Stomach (tissue), 9 donors: ENCODE results near the gene SP1. TPM values are rescaled to one million over a fixed set of nuclear protein-coding genes. Genes with fewer than 3 reads are reported as not detected.
A peak's percentile ranks its signal among the peaks of the same experiment; 100 is the strongest.
"Not testable (repeated sequence)": the region's sequence is repeated elsewhere in the genome, so short reads cannot be mapped to it uniquely, and the experiment has no call there.

Experiments
- DNase-seq, 2 donors: peaks; one replicate each; pipeline versions ENCODE4 v3.0.0 to v3.0.0-alpha.2; 2013 to 2019
- H3K27ac ChIP-seq, 5 donors: fragments of 200-600 bp in 4 of 5; sonication (generic) in 4 of 5; one replicate each; pipeline ENCODE4 v1.5.1; 2013 to 2019; ENCODE audit warnings: mild to moderate bottlenecking in 1 of 5, moderate library complexity in 1 of 5
- H3K27me3 ChIP-seq, 3 donors: fragments of 200-600 bp; sonication (generic); one replicate each; pipeline ENCODE4 v1.5.1; 2017 to 2019; ENCODE audit warnings: mixed run types in 1 of 3
- H3K36me3 ChIP-seq, 4 donors: fragments of 200-600 bp; sonication (generic); 1 replicate in 3 of 4; 2 replicates in 1 of 4; pipeline ENCODE4 v1.5.1; 2016 to 2019
- H3K4me1 ChIP-seq, 4 donors: fragments of 200-600 bp; sonication (generic); one replicate each; pipeline ENCODE4 v1.5.1; 2016 to 2019
- H3K4me3 ChIP-seq, 4 donors: fragments of 200-600 bp; sonication (generic) in 3 of 4; one replicate each; pipeline ENCODE4 v1.5.1; 2016 to 2019; ENCODE audit warnings: mild to moderate bottlenecking in 1 of 4
- H3K9me3 ChIP-seq, 4 donors: fragments of 200-600 bp; sonication (generic); one replicate each; pipeline ENCODE4 v1.5.1; 2016 to 2019
- EP300 ChIP-seq: sonication (generic); formaldehyde crosslinking; IDR thresholded peaks from one replicate; pipeline ENCODE4 v1.6.1; 2017; ENCODE audit warnings: antibody characterized with exemption
- POLR2A ChIP-seq, 4 donors: fragments of 450-650 bp; IDR thresholded peaks; one replicate each; pipeline ENCODE4 v1.6.1; 2016; ENCODE audit warnings: antibody characterized with exemption in 4 of 4, control low read depth in 2 of 4, mild to moderate bottlenecking in 1 of 4, moderate library complexity in 1 of 4
- POLR2AphosphoS5 ChIP-seq, 3 donors: sonication (generic); formaldehyde crosslinking; IDR thresholded peaks; one replicate each; pipeline ENCODE4 v1.6.1; 2016; ENCODE audit warnings: antibody characterized with exemption in 3 of 3
- WGBS, 5 donors: extraction: QIAGEN DNeasy Blood & Tissue Kit in 3 of 5; methylation state at CpG; one replicate each; pipeline versions ENCODE4 v1.1.5 to v1.1.7; 2013 to 2018; 5-methylcytosine and 5-hydroxymethylcytosine counted together
- intact Hi-C: fragments of 100-400 bp; cut with DNase I; formaldehyde crosslinking; loops from one replicate; pipeline ENCODE4 v1.15.1; 2023; ENCODE audit warnings: low total_unique reads
- polyA plus RNA-seq, 3 donors: library from polyadenylated mRNA; stranded (reverse); fragments of 200-250 nt; gene quantifications; one replicate each; pipeline ENCODE4 v1.2.3, GENCODE V29; 2013
- total RNA-seq, 5 donors: library from RNA; depleted of rRNA; stranded (reverse); fragments of >200 nt; gene quantifications; one replicate each; pipeline versions ENCODE4 v1.1.0 to v1.2.3, GENCODE V29; 2014 to 2016
- TF ChIP-seq, protein P1 (sequence below), 7 experiments: fragments of 450-650 bp in 4 of 7; fragments of 200-600 bp in 3 of 7; sonication (generic) in 3 of 7; IDR thresholded peaks; one replicate each; pipeline ENCODE4 v1.5.1; 2016 to 2019; ENCODE audit warnings: antibody characterized with exemption in 7 of 7, control low read depth in 2 of 7, mild to moderate bottlenecking in 1 of 7
- donor health status: healthy with polysubstance abuse.
- donor health status: Bipolar disorder and iron deficiency.
- donor health status: healthy.

SP1 gene
- total and polyA plus RNA-seq, 8 donors = 10.2 to 142 (median 22.4) TPM

DNA sequence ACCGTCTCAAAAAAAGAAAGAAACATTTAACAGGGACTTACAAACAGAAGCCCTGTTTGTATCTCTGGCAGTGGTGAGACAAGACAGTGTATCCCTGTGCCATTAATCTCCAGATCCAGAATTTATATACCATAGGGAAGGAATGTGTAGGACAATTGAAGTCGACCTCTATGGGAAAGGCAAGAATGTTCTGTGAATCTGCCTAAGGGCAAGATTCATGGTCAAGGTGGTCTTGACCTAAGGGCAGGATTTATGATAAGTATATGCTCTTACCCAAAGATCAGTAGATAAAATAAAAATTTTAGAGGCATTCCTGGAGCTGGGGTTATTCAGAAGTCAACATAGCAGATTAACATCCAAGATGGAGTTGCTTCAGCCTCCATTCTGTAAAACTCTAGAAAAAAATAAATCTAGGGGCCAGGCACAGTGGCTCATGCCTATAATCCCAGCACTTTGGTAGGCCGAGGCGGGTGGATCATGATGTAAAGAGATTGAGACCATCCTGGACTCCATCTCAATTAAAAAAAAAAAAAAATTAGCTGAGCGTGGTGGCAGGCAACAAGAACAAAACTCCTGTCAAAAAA, 21.0 kb upstream of the SP1 start:
- Histone ChIP-seq H3K27ac (no peak overlapping the region), H3K36me3 (no peaks in the 10 kb centered on the region), H3K4me1 (no peaks in the 10 kb centered on the region), H3K4me3 (no peak overlapping the region), H3K9me3 (no peaks in the 10 kb centered on the region), H3K27me3 (no peaks in the 10 kb centered on the region)
- TF ChIP-seq POLR2AphosphoS5 (IDR thresholded peaks at IDR 0.05) (no peak), EP300 (no peak), POLR2A (IDR thresholded peaks at IDR 0.05) (no peak)
- TF ChIP-seq, protein P1, sequence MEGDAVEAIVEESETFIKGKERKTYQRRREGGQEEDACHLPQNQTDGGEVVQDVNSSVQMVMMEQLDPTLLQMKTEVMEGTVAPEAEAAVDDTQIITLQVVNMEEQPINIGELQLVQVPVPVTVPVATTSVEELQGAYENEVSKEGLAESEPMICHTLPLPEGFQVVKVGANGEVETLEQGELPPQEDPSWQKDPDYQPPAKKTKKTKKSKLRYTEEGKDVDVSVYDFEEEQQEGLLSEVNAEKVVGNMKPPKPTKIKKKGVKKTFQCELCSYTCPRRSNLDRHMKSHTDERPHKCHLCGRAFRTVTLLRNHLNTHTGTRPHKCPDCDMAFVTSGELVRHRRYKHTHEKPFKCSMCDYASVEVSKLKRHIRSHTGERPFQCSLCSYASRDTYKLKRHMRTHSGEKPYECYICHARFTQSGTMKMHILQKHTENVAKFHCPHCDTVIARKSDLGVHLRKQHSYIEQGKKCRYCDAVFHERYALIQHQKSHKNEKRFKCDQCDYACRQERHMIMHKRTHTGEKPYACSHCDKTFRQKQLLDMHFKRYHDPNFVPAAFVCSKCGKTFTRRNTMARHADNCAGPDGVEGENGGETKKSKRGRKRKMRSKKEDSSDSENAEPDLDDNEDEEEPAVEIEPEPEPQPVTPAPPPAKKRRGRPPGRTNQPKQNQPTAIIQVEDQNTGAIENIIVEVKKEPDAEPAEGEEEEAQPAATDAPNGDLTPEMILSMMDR (IDR thresholded peaks at IDR 0.05) = no peak
- intact Hi-C loops = no loop called here
- no peak for DNase-seq
- WGBS, 5 donors = 82 to 91% (median 88%) methylated on average over 5 of the region's 5 CpGs

DNA sequence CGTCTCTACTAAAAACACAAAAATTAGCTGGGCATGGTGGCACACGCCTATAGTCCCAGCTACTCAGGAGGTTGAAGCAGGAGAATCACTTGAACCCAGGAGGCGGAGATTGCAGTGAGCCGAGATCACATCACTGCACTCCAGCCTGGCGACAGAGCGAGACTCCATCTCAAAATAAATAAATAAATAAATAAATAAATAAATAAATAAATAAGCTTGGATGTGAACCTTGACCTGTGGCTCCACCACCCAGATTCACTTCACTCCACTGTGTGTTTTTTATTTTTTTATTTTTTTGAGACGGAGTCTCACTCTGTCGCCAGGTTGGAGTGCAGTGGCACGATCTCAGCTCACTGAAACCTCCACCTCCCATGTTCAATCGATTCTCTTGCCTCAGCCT, 18.3 kb upstream of the SP1 start:
- H3K4me3 ChIP-seq, H3K36me3 ChIP-seq, H3K27ac ChIP-seq, DNase-seq, H3K9me3 ChIP-seq, intact Hi-C loops, H3K27me3 ChIP-seq: not testable (repeated sequence)
- 89 to 95% (median 95%) methylated on average over 10 of the region's 10 CpGs for WGBS, 5 donors
- H3K4me1 ChIP-seq = peaks cover 0 to 20% (median 3%) of the 10 kb centered on the region in 4 donors

DNA sequence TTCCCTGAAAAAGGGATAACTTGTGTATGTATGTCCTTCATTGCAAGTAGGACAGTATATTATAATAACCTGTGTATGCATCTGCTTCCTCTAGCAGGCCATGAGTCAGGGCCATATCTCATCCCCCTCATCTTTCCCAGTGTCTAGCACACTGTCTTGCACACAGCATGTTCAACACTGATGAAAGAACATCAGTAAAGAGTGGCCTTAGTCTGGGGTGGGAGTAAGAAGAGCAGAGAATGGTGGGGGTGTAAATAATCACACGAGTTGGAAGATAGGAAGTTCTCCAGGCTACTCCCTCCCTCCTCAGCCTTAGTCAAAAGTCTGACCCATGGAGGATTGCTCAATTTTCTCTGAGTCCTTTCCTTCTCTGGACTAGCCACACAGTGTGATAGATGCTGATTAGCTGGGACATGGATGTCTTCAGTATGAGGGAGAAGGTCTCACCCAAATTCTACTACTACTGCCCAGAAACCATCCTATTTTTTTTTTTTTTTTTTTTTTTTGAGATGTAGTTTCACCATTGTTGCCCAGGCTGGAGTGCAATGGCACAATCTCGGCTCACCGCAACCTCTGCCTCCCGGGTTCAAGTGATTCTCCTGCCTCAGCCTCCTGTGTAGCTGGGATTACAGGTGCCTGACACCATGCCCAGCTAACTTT, 14.6 kb upstream of the SP1 start:
- H3K4me1 ChIP-seq = peaks cover 3 to 36% (median 14%) of the 10 kb centered on the region in 4 donors
- no peaks in the 10 kb centered on the region for H3K27me3 ChIP-seq
- H3K4me3 ChIP-seq = no peak overlapping the region
- intact Hi-C loops = no loop called here
- peak overlapping the region in 4 of 5 donors; percentile 14 to 76 (median 56) for H3K27ac ChIP-seq
- no peaks in the 10 kb centered on the region for H3K9me3 ChIP-seq
- WGBS, 5 donors = 75 to 90% (median 82%) methylated on average over 4 of the region's 4 CpGs
- DNase-seq = no peak
- TF ChIP-seq POLR2AphosphoS5 (IDR thresholded peaks at IDR 0.05) (no peak), EP300 (no peak), POLR2A (IDR thresholded peaks at IDR 0.05) (no peak)
- TF ChIP-seq, protein P1 (IDR thresholded peaks at IDR 0.05) = no peak
- H3K36me3 ChIP-seq = no peaks in the 10 kb centered on the region

DNA sequence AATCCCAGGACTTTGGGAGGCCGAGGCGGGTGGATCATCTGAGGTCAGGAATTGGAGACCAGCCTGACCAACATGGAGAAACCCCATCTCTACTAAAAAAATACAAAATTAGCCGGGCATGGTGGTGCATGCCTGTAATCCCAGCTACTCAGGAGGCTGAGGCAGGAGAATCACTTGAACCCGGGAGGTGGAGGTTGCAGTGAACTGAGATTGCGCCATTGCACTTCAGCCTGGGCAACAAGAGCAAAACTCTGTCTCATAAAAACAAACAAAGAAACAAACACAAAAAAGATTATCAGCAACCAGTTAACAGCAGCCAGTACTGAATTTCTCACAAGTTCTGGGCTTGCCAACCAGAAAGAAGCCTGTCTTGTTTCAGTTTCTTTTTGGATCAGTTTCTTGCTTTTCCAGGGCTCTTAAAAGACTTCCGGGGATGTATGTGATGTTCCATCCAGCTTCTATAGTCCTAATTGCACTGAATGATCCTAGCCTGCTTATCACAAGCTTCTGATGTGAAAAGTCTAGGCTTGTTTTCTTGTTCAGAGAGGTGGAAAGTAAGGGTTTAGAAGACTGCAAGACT, 6.3 kb upstream of the SP1 start:
- H3K4me3 ChIP-seq, intact Hi-C loops, H3K9me3 ChIP-seq, H3K27me3 ChIP-seq, H3K36me3 ChIP-seq: not testable (repeated sequence)
- peaks cover 26 to 55% (median 43%) of the 10 kb centered on the region in 4 donors for H3K4me1 ChIP-seq
- peak overlapping the region; percentile 18 to 99 (median 96) for H3K27ac ChIP-seq
- peak in 1 of 2 donors; percentile 65 for DNase-seq
- WGBS, 5 donors = 58 to 64% (median 60%) methylated on average over 6 of the region's 6 CpGs

DNA sequence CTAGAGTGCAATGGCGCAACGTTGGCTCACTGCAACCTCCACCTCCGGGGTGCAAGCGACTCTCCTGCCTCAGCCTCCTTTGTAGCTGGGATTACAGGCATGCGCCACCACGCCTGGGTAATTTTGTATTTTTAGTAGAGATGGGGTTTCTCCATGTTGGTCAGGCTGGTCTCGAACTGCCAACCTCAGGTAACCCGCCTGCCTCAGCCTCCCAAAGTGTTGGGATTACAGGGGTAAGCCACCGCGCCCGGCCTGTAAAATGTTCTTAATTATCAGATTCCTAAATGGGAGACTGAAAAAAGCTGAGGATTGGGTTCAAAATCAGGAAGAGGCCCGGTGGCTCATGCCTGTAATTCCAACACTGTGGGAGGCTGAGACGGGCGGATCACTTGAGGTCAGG, 5.7 kb upstream of the SP1 start:
- 88 to 92% (median 88%) methylated on average over 14 of the region's 14 CpGs for WGBS, 5 donors
- H3K4me3 ChIP-seq, intact Hi-C loops, DNase-seq, H3K9me3 ChIP-seq, H3K27me3 ChIP-seq, H3K36me3 ChIP-seq: not testable (repeated sequence)
- H3K27ac ChIP-seq = peak overlapping the region; percentile 59 to 99 (median 96)
- peaks cover 29 to 58% (median 43%) of the 10 kb centered on the region in 4 donors for H3K4me1 ChIP-seq

DNA sequence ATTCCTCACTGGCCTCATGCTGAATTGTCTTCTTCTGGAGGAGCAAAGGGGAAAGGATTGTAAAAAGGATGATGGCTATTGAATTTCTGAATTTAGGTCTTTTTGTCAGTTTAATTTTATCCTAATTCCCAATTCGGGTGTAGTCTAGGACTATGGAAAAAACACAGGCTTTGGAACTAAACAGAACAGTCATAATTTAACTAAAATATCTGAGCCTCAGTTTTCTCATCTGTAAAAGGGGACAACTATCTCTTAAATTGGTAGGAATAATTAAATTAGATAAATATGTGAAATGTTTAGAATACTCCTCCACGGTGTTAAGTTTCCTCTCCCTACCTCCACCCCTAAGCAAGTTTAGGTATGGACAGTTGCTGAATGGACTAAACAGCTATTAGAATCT, 3.2 kb upstream of the SP1 start:
- H3K27ac ChIP-seq = no peak overlapping the region
- peaks cover 24 to 46% (median 38%) of the 10 kb centered on the region in 4 donors for H3K4me1 ChIP-seq
- H3K9me3 ChIP-seq = no peaks in the 10 kb centered on the region
- no peak for TF ChIP-seq POLR2AphosphoS5 (IDR thresholded peaks at IDR 0.05)
- TF ChIP-seq EP300 = no peak
- TF ChIP-seq, protein P1 (IDR thresholded peaks at IDR 0.05) = no peak
- no peak for TF ChIP-seq POLR2A (IDR thresholded peaks at IDR 0.05)
- no peaks in the 10 kb centered on the region for H3K27me3 ChIP-seq
- H3K36me3 ChIP-seq = peaks cover 1 to 5% (median 3%) of the 10 kb centered on the region in 4 donors
- no peak for DNase-seq
- 83 to 90% (median 86%) methylated on average over 2 of the region's 2 CpGs for WGBS, 5 donors
- H3K4me3 ChIP-seq = no peak overlapping the region
- intact Hi-C loops = no loop called here
